22Rv1 (cell line): ENCODE results near the gene ZFP3.

Experiments
- H3K27ac ChIP-seq: fragments of 450-650 bp; 2 replicates; pipeline ENCODE4 v1.5.1; 2017
- CTCF ChIP-seq: fragments of 450-650 bp; IDR thresholded peaks from 2 replicates; pipeline ENCODE4 v1.5.1; 2017; ENCODE audit warnings: mild to moderate bottlenecking
- ZFX ChIP-seq: fragments of 450-650 bp; IDR thresholded peaks from 2 replicates; pipeline ENCODE4 v1.6.1; 2017; ENCODE audit warnings: antibody characterized with exemption, borderline replicate concordance

Gene ZFP3

GRCh38 chr17:5050278-5050677 is 28.0 kb upstream of the ZFP3 start:
- no peak overlapping the region for H3K27ac ChIP-seq
- TF ChIP-seq ZFX: no peak
- TF ChIP-seq CTCF: no peak

GRCh38 chr17:5055543-5055942 is 22.7 kb upstream of the ZFP3 start:
- no peak for TF ChIP-seq CTCF
- TF ChIP-seq ZFX: no peak

GRCh38 chr17:5065227-5065744 is 13.0 kb upstream of the ZFP3 start:
- TF ChIP-seq ZFX (no peak), CTCF (no peak)
- no peak overlapping the region for H3K27ac ChIP-seq

More at GRCh38 chr17:5055543-5055942, 22.7 kb upstream of the ZFP3 start:
- no peak overlapping the region for H3K27ac ChIP-seq

GRCh38 chr17:5068236-5068635 is 10.0 kb upstream of the ZFP3 start:
- TF ChIP-seq ZFX: no peak
- no peak for TF ChIP-seq CTCF
- H3K27ac ChIP-seq: no peak overlapping the region

GRCh38 chr17:5069724-5070123 is 8.5 kb upstream of the ZFP3 start:
- TF ChIP-seq CTCF (no peak), ZFX (no peak)

GRCh38 chr17:5075472-5075871 is 2.8 kb upstream of the ZFP3 start:
- peak overlapping the region; percentile 43; the same call in 1 of the 2 replicates for H3K27ac ChIP-seq

More at GRCh38 chr17:5069724-5070123, 8.5 kb upstream of the ZFP3 start:
- no peak overlapping the region for H3K27ac ChIP-seq

DNA sequence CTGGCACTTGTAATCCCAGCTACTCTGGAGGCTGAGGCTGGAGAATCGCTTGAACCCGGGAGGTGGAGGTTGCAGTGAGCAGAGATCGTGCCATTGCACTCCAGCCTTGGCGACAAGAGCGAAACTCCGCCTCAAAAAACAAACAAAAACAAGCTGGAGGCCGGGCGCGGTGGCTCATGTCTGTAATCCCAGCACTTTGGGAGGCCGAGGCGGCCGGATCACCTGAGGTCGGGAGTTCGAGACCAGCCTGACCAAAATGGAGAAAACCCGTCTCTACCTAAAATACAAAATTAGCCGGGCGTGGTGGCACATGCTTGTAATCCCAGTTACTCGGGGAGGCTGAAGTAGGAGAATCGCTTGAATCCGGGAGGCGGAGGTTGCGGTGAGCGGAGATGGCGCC is 992 bp upstream of the ZFP3 start:
- H3K27ac ChIP-seq: peak overlapping the region; percentile 79

DNA sequence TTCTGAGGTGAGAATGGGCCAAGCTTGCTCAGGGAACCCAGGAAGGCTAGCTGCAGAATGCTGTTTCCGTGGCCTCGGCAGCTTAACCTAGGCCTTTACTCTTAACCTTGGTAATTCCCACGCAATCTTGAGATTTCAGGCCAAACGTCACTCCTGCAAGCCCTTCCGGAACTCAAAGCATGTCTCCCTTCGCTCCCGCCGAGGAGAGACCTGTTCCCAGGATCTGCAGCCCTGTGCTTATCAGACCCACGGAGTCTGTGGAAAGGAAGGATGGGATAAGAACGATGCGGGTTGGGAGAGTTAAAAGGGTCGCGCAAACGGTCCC is 524 bp upstream of the ZFP3 start:
- TF ChIP-seq CTCF: no peak
- TF ChIP-seq ZFX: no peak
- peak overlapping the region; percentile 79 for H3K27ac ChIP-seq

DNA sequence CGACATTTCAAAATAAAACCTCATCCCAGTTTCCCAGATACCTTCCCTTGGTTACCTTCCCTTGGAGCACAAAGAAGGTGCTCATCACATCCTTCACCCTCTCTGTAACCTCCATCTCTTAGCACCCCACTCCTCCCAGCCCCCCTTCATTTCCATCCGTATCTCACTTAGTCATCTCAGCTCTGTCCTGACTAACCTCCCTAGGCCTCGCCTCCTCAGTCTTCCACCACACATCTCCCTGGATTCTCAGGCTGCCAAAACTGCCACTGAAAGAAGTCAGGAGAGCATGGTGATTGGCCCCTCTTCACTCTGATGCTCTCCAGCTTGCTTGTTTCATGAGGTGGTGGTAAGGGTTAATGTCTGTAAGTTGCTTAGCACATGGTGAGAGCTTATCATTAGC is 2.3 kb downstream of the ZFP3 start:
- no peak for TF ChIP-seq CTCF
- no peak for TF ChIP-seq ZFX
- H3K27ac ChIP-seq: no peak overlapping the region
